Measurements from ENCODE around the gene EEF1A2.

EEF1A2 gene

DNA sequence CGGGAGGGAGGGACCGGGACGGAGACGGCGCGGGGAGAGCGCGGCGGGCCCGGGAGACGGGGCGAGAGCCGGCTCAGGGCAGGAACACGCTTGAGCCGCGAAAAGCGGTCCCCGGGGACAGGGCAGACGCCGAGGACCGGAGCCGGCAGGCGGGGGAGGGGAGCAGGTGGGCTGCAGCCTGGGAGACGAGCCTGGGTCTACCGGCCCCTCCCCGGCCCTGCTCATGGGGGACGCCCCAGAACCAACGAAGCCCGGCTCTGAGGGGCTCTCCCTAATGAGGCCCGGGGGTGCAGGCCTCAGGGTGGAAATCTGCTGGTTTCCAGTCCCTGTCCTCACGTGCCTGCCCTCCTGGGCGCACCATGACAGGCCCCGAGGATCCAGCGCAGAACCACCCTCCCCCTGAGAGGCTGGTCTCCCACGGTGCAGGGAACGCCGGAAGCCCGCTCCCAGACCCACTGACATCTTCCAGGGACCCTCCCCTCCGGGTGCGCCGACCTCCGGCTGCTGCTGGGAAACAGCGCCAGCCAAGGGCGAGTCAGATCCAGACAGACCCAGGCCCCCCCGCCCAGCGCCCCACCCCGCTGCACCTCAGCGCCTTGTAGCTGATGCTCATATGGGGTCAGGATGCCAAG is 571 bp upstream of the EEF1A2 start:
- DNase-seq (ENCODE audit: low spot score): no peak

- DNase-seq (ENCODE audit: low spot score): no peak
These were observed 642 bp downstream of the EEF1A2 start for GRCh38 chr20:63497946-63498935.

GRCh38 chr20:63497138-63497945 is 1.5 kb downstream of the EEF1A2 start:
- DNase-seq (ENCODE audit: low spot score): no peak

DNA sequence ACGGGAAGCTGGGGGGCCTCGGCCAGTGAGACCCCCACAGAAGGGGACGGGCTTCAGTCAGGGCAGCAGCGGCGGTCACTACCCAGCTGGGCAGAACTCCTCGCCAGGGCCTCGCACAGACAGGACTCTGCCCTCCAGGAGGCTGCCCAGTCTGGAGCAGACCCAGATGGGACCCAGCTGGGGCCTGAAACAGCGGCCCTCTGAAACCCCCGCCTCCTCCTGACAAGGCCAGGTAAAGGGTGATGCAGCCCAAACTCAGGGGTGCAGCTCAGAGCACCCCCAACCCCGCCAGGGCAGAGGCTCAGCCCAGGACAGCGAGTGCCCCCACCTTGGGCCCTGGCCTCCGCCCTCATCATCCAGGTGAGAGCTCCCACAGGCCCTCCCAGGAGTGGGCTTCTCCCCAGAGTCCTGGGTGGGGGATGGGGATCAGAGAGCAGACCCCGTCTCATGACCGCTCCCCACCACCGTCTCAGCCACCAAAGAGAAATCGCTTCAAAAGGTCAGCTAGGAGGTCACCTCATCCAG is 2.2 kb downstream of the EEF1A2 start:
- no peak for DNase-seq (ENCODE audit: low spot score)

DNA sequence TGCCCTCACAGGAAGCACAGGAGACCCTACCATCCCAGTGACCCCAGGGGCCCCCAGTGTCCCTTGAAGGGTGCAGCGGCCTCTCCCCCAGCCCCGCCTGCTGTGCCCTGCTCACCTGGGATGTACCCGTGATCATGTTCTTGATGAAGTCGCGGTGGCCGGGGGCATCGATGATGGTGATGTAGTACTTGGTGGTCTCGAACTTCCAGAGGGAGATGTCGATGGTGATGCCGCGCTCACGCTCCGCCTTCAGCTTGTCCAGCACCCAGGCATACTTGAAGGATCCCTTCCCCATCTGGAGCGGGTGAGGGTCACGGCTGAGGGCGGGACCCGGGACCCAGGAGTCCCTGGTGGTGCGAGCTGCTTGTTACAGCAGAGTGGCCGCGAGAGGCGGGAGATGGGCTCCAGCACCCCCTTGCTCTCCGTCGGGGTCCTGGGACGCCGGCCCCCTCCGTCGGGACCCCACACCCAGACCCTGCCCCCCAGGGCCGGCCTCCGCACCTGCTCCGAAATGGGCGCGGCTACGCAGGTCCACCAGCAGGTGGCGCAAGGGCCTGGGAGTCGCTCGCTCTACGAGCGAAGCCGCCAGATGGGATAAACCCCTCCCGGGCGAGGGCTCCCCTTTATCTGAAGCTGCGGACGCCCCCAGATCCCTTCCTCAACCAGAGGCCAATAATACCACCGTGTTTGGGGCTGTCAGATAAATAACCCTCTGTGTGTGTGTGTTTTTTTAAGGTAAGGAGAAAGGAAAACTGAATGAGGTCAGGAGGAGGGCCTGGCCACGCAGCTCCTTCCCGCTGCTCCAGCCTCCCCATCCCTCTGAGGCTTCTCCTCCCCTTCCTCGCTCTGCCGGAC is 2.9 kb downstream of the EEF1A2 start:
- DNase-seq (ENCODE audit: low spot score): peak; percentile 68

GRCh38 chr20:63495167-63495720 is 3.6 kb downstream of the EEF1A2 start:
- no peak for DNase-seq (ENCODE audit: low spot score)

GRCh38 chr20:63494420-63495166 is 4.3 kb downstream of the EEF1A2 start:
- no peak for DNase-seq (ENCODE audit: low spot score)

GRCh38 chr20:63494084-63494419 is 4.8 kb downstream of the EEF1A2 start:
- no peak for DNase-seq (ENCODE audit: low spot score)

GRCh38 chr20:63493563-63494020 is 5.3 kb downstream of the EEF1A2 start:
- DNase-seq (ENCODE audit: low spot score): no peak

DNA sequence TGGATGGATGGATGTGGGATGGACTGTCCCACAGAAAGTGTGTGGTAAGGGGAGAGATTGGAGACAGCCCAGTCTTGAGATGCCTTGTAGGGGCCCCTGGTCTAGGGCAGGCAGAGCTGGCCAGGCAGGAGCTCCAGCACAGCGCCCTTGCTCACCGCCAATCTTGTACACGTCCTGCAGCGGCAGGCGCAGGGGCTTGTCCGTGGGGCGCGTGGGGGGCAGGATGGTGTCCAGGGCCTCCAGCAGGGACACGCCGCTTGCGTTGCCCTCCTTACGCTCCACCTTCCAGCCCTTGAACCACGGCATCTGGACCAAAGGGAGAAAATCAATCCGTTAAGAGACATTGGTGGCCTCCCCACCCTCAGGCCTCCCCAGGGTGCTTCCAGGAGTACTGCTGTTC is 5.9 kb downstream of the EEF1A2 start:
- DNase-seq (ENCODE audit: low spot score): no peak

- no peak for DNase-seq (ENCODE audit: low spot score)
These were observed 6.4 kb downstream of the EEF1A2 start for GRCh38 chr20:63492518-63492917.

DNA sequence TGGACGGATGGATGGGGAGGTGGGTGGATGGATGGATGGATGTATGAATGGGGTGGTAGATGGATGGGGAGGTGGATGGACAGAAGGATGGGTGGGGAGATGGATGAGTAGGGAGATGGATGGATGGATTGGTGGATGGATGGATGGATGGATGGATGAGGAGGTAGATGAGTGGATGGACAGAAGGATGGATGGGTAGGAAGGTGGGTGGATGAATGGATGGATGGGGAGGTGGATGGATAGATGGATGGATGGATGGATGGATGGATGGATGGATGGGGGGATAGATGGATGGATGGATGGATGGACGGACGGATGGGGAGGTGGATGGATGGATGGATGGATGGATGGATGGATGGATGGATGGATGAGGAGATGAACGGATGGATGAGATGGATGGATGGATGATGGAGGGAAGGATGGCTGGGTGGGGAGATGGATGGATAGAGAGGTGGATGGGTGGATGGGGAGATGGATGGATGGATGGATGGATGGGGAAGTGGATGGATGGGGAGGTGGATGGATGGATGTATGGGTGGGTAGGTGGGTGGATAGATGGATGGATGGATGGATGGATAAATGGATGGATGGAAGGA is 7.2 kb downstream of the EEF1A2 start:
- no peak for DNase-seq (ENCODE audit: low spot score)

- DNase-seq (ENCODE audit: low spot score): no peak
These were observed 7.8 kb downstream of the EEF1A2 start for GRCh38 chr20:63491078-63491477.

DNA sequence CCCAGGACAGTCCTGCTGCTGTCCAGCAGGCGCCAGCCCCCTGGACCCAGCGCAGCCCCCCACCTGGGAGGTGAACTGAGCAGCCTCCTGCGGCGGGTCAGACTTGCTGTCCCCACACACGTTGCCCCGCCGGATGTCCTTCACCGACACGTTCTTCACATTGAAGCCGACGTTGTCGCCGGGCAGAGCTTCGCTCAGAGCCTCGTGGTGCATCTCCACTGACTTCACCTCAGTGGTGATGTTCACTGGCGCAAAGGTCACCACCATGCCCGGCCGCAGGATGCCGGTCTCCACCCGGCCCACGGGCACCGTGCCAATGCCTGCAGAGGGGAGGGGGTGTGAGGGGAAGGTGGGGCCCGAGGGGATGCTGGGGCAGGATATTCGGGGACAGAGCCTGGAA is 8.5 kb downstream of the EEF1A2 start:
- no peak for DNase-seq (ENCODE audit: low spot score)

DNA sequence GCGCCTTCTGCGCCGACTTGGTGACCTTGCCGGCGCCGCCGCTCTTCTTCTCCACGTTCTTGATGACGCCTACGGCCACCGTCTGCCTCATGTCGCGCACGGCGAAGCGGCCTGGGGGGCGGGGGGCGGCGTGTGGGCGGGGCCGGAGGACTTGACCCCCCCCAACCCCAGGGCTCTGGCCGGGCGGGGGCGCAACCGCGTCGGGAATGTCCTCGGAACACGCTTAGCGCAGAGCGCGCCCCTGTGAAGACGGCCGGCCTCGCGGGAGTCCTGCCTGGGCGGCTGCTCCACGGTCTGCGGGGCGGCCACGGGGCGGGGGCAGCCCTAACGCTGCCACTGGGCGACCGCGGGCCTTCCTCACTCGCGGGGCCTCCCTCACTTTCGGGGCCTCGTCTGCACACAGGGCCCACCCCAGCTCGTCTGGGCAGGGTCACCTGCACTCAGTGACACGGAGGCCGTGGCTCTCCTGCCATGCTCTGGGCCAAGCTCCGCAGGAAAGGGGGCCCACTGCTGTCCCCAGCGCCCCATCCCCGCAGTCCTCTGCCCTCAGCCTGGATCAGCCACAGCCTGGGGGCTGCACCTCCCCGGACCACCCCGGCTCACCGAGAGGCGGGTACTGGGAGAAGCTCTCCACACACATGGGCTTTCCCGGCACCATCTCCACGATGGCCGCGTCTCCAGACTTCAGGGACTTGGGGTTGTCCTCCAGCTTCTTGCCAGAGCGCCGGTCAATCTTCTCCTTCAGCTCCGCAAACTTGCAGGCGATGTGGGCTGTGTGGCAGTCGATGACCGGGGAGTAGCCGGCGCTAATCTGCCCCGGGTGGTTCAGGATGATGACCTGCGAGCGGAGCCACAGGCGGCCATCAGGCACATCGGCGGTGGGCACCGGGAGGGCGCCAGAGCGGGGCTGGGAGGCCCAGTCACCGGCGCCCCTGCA is 10.3 kb downstream of the EEF1A2 start:
- no peak for DNase-seq (ENCODE audit: low spot score)

DNA sequence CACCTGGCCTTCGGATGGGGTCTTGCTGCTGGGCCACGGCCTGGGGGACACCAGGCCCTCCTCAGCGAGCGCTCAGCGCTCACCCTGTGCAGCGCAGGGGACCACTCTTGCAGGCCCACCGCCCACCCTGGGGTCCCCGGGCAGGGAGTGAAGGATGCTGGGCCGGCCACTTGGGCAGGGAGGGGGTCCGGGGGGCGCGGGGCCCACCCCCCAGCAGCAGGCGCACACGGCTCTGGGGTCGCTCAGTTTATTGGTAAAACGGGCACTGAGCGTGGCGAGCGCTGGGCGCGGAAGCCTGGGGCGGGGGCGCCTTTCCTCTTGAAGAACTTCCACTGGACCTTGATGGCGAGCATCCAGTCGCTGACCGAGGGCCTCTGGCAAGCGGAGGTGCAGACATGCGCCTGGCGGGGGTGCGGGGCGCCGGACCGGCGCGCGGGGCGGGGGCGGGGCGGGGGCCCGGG is 11.1 kb downstream of the EEF1A2 start:
- DNase-seq (ENCODE audit: low spot score): no peak

DNA sequence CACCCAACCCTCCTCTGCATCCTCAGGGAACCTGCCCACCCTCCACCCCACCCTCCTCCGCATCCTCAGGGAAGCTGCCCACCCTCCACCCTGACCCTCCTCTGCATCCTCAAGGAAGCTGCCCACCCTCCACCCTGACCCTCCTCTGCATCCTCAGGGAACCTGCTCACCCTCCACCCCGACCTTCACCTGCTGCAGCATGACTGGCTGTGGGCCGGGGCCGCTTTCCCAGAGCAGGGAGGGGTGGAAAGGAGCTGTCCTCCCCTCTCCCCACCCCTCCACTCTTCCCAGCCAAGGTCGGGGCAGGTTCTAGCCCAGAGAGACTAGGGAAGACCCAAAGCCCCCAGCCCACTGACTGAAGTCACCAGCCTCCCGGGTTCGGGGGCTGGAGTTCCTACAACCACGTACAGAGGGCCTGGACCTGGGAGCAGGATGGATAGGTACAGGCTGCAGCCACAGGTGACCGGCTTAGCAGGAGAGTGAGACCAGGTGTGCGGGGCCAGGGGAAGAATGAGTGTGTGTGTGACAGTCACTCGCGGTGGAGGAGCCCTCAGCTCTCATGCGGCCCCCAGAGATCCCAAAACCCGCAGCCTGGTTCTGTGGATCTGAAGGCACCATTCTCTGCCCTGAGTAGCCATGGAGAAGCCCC is 11.6 kb downstream of the EEF1A2 start:
- DNase-seq (ENCODE audit: low spot score): no peak

- no peak for DNase-seq (ENCODE audit: low spot score)
These were observed 12.5 kb downstream of the EEF1A2 start for GRCh38 chr20:63486300-63486855.
